22Rv1 (cell line): ENCODE results near the gene SMAD3.

Experiments used
- CTCF ChIP-seq: fragments of 450-650 bp; IDR thresholded peaks from 2 replicates; pipeline ENCODE4 v1.5.1; 2017; ENCODE audit warnings: mild to moderate bottlenecking
- ZFX ChIP-seq: fragments of 450-650 bp; IDR thresholded peaks from 2 replicates; pipeline ENCODE4 v1.6.1; 2017; ENCODE audit warnings: antibody characterized with exemption, borderline replicate concordance

DNA sequence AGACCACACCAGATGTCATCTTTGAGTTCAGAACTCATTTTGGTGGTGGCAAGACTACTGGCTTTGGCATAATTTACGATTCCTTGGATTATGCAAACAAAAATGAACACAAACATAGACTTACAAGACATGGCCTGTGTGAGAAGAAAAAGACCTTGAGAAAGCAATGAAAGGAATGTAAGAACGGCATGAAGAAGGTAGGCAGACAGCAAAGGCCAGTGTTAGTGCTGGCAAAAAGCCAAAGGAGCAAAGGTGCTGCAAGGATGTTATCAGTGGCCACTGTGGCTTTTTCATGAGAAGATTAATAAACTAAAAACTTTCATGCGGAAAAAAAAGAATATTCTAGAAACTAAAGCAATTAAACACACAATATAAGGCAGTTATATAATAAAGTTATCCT is 167.2 kb downstream of the SMAD3 start:
- TF ChIP-seq CTCF (no peak), ZFX (no peak)
